Panc1 (cell line): ENCODE results near the gene PIK3CD. TPM values are rescaled to one million over a fixed set of nuclear protein-coding genes. Genes with fewer than 3 reads are reported as not detected.

Source experiments
- ATAC-seq: fragments of 200-7000 bp; cut with Tn5 transposase; 2 replicates; pipeline ENCODE4 v1.9.1; 2020; ENCODE audit warnings: mild to moderate bottlenecking, moderate library complexity
- BruUV-seq: library from RNA; stranded (reverse); fragments of 400-500 nt; replicated peaks from 2 replicates; lab custom pipeline; 2021; lab: Mats Ljungman, UMichigan
- CTCF ChIA-PET: fragments of 300-600 bp; sonication (Branson Sonifier 250); formaldehyde crosslinking; loops from one replicate; lab custom pipeline; 2022; ENCODE audit warnings: antibody characterized with exemption; lab: Charles Lee
- POLR2A ChIA-PET: fragments of 300-600 bp; sonication (Branson Sonifier 250); formaldehyde crosslinking; loops from one replicate; lab custom pipeline; 2022; ENCODE audit warnings: antibody characterized with exemption; lab: Charles Lee
- DNase-seq: peaks from one replicate; pipeline ENCODE4 v3.0.0-alpha.2; 2010; ENCODE audit warnings: low read depth, low spot score
- H3K27ac ChIP-seq: 2 replicates; pipeline ENCODE4 v1.5.1; 2011; ENCODE audit warnings: mild to moderate bottlenecking, low read length, inconsistent platforms
- H3K27me3 ChIP-seq: fragments of 200-500 bp; sonication (Bioruptor generic); 2 replicates; pipeline ENCODE4 v1.6.0; 2014; ENCODE audit warnings: low read length, inconsistent platforms; ENCODE audit not compliant: control insufficient read depth, insufficient read depth
- H3K36me3 ChIP-seq: fragments of 200-500 bp; sonication (Bioruptor generic); 2 replicates; pipeline ENCODE4 v1.5.1; 2014; ENCODE audit warnings: inconsistent platforms, mild to moderate bottlenecking, low read length, moderate library complexity; ENCODE audit not compliant: control insufficient read depth, insufficient read depth
- H3K4me1 ChIP-seq: 2 replicates; pipeline ENCODE4 v1.5.1; 2011; ENCODE audit warnings: inconsistent platforms, mild to moderate bottlenecking, low read length, moderate library complexity; ENCODE audit not compliant: control insufficient read depth, insufficient read depth
- H3K4me3 ChIP-seq, 2 experiments: 2 replicates each; pipeline ENCODE4 v1.5.1; 2011 to 2012; ENCODE audit warnings: low read depth in 2 of 2, low read length in 2 of 2, mild to moderate bottlenecking in 2 of 2, inconsistent platforms in 1 of 2, moderate library complexity in 1 of 2
- H3K9me3 ChIP-seq: fragments of 200-500 bp; sonication (Bioruptor generic); 2 replicates; pipeline ENCODE4 v1.5.1; 2014; ENCODE audit warnings: low read depth, mild to moderate bottlenecking, inconsistent platforms, low read length, moderate library complexity; ENCODE audit not compliant: control insufficient read depth, insufficient read depth
- CTCF ChIP-seq: fragments of 450-650 bp; IDR thresholded peaks from 2 replicates; pipeline ENCODE4 v1.5.1; 2017; ENCODE audit warnings: mild to moderate bottlenecking
- POLR2AphosphoS5 ChIP-seq: IDR thresholded peaks from 2 replicates; pipeline ENCODE4 v1.6.1; 2012; ENCODE audit warnings: mild to moderate bottlenecking, low read depth, low read length, moderate library complexity
- SIN3A ChIP-seq: IDR thresholded peaks from 2 replicates; pipeline ENCODE4 v1.6.1; 2012; ENCODE audit warnings: low read depth, mild to moderate bottlenecking, low read length, moderate library complexity, borderline replicate concordance; ENCODE audit not compliant: insufficient read depth
- TCF7L2 ChIP-seq: IDR thresholded peaks from 2 replicates; pipeline ENCODE4 v1.6.1; 2011; ENCODE audit warnings: mild to moderate bottlenecking, low read depth, low read length, inconsistent platforms
- in situ Hi-C: cut with HindIII; loops from 2 replicates; pipeline ENCODE4 v1.10.0; 2016; ENCODE audit warnings: low sequenced_read_pairs, low pct_unique_long_range_greater_than_20kb
- intact Hi-C: fragments of 100-400 bp; cut with micrococcal nuclease; formaldehyde crosslinking; loops from one replicate; pipeline ENCODE4 v1.10.0; 2022; ENCODE audit not compliant: unreplicated experiment
- total RNA-seq: library from RNA; stranded (reverse); gene quantifications from one replicate; pipeline ENCODE4 v1.2.1, GENCODE V29; 2021; ENCODE audit not compliant: unreplicated experiment
- TF ChIP-seq, protein P1 (sequence below), 2 experiments: IDR thresholded peaks; 2 replicates each; pipeline ENCODE4 v1.6.1; 2011 to 2012; ENCODE audit warnings: low read depth in 2 of 2, control low read depth in 1 of 2, low read length in 1 of 2, mild to moderate bottlenecking in 1 of 2, moderate library complexity in 1 of 2; ENCODE audit not compliant: insufficient read depth in 1 of 2

The PIK3CD gene
- total RNA-seq, 1 experiment from 2014 or later, result 12.5 TPM

- intact Hi-C loops (no loop called here), in situ Hi-C loops (no loop called here)
- TF ChIP-seq POLR2AphosphoS5 (no peak), CTCF (no peak), SIN3A (no peak), TCF7L2 (no peak)
- H3K9me3 ChIP-seq, result no peaks in the 10 kb centered on the region
- H3K4me3 ChIP-seq, result no peak overlapping the region
- H3K36me3 ChIP-seq, result no peaks in the 10 kb centered on the region; the same call in 1 of the 2 replicates
- BruUV-seq, result no TSS peak
- DNase-seq (no peak), ATAC-seq (no peak)
- H3K27ac ChIP-seq, result no peak overlapping the region
- H3K4me1 ChIP-seq, result no peaks in the 10 kb centered on the region
- H3K27me3 ChIP-seq, result no peaks in the 10 kb centered on the region
- POLR2A ChIA-PET, result no interaction called here
- CTCF ChIA-PET, result no interaction called here
Observed at GRCh38 chr1:9610548-9610947, 41.0 kb upstream of the PIK3CD start.

DNA sequence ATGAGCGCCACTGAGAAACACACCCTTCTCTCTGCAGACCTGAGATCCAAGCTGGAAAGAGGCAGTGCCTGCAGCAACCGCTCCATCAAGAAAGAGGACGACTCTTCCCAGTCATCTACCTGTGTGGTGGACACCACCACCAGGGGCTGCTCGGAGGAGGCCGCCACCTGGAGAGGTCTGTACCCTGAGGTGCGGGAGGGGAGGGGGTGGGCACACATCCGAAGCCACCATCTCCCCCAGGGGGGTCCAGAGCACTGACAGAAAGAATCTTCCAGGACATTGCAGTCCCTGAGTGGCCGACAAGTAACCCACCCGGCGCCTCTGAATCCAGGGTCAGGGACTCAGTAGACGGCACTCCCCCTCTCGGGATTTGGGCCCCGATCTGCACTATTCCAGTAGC is 39.8 kb upstream of the PIK3CD start:
- no peak overlapping the region for H3K27ac ChIP-seq
- ChIA-PET POLR2A (no interaction called here), CTCF (interaction anchor here (0.6 kb wide), 1 partner anchor 18 kb away, joined by 3 read pairs; no protein-coding TSS in a partner anchor)
- no peaks in the 10 kb centered on the region for H3K4me1 ChIP-seq
- BruUV-seq, result no TSS peak
- ATAC-seq (no peak), DNase-seq (no peak)
- H3K4me3 ChIP-seq, result no peak overlapping the region
- H3K27me3 ChIP-seq, result no peaks in the 10 kb centered on the region
- intact Hi-C loops (no loop called here), in situ Hi-C loops (no loop called here)
- H3K9me3 ChIP-seq, result no peaks in the 10 kb centered on the region
- TF ChIP-seq TCF7L2 (no peak), SIN3A (no peak)
- H3K36me3 ChIP-seq, result no peaks in the 10 kb centered on the region; the same call in 1 of the 2 replicates

GRCh38 chr1:9612162-9612845 is 39.2 kb upstream of the PIK3CD start:
- intact Hi-C loops (no loop called here), in situ Hi-C loops (no loop called here)
- no peaks in the 10 kb centered on the region for H3K4me1 ChIP-seq
- no peak overlapping the region for H3K4me3 ChIP-seq
- no peaks in the 10 kb centered on the region for H3K27me3 ChIP-seq
- BruUV-seq, result no TSS peak
- no peak for TF ChIP-seq POLR2AphosphoS5
- no peak for TF ChIP-seq TCF7L2
- TF ChIP-seq, protein P1, sequence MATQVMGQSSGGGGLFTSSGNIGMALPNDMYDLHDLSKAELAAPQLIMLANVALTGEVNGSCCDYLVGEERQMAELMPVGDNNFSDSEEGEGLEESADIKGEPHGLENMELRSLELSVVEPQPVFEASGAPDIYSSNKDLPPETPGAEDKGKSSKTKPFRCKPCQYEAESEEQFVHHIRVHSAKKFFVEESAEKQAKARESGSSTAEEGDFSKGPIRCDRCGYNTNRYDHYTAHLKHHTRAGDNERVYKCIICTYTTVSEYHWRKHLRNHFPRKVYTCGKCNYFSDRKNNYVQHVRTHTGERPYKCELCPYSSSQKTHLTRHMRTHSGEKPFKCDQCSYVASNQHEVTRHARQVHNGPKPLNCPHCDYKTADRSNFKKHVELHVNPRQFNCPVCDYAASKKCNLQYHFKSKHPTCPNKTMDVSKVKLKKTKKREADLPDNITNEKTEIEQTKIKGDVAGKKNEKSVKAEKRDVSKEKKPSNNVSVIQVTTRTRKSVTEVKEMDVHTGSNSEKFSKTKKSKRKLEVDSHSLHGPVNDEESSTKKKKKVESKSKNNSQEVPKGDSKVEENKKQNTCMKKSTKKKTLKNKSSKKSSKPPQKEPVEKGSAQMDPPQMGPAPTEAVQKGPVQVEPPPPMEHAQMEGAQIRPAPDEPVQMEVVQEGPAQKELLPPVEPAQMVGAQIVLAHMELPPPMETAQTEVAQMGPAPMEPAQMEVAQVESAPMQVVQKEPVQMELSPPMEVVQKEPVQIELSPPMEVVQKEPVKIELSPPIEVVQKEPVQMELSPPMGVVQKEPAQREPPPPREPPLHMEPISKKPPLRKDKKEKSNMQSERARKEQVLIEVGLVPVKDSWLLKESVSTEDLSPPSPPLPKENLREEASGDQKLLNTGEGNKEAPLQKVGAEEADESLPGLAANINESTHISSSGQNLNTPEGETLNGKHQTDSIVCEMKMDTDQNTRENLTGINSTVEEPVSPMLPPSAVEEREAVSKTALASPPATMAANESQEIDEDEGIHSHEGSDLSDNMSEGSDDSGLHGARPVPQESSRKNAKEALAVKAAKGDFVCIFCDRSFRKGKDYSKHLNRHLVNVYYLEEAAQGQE (IDR thresholded peaks at IDR 0.05; ENCODE audit: insufficient read depth in 1 of 2, low read depth in 2 of 2, low read length in 1 of 2), result no peak
- TF ChIP-seq SIN3A, result no peak
- no peak for TF ChIP-seq CTCF
- DNase-seq (no peak), ATAC-seq (no peak)
- CTCF ChIA-PET, result no interaction called here
- POLR2A ChIA-PET, result no interaction called here
- H3K36me3 ChIP-seq, result no peaks in the 10 kb centered on the region; the same call in 1 of the 2 replicates
- no peak overlapping the region for H3K27ac ChIP-seq
- no peaks in the 10 kb centered on the region for H3K9me3 ChIP-seq
